Measurements from ENCODE around the gene NELL1. TPM values are rescaled to one million over a fixed set of nuclear protein-coding genes. Genes with fewer than 3 reads are reported as not detected.

Gene NELL1
- total RNA-seq, 2 experiments from 2014 or later = not detected

- Mint-ChIP-seq H3K27ac (no peak overlapping the region), H3K4me3 (no peak overlapping the region), H3K27me3 (no peaks in the 10 kb centered on the region), H3K9me3 (peaks cover 3% of the 10 kb centered on the region), H3K36me3 (ENCODE audit: low read depth) (no peaks in the 10 kb centered on the region), H3K4me1 (ENCODE audit: low read depth) (no peaks in the 10 kb centered on the region)
- no peak for DNase-seq
- TF ChIP-seq CTCF (IDR thresholded peaks at IDR 0.05) = no peak
- ChIA-PET CTCF (no interaction called here), POLR2A (no interaction called here)
- ATAC-seq = no peak
- intact Hi-C loops (cut with micrococcal nuclease) = no loop called here
These were observed 257.6 kb downstream of the NELL1 start for GRCh38 chr11:20926799-20927540.

- DNase-seq = no peak
- no peak overlapping the region for H3K27ac Mint-ChIP-seq
- intact Hi-C loops (cut with micrococcal nuclease) = no loop called here
- H3K4me1 Mint-ChIP-seq (ENCODE audit: low read depth) = no peaks in the 10 kb centered on the region
- no peak for ATAC-seq
- H3K36me3 Mint-ChIP-seq (ENCODE audit: low read depth) = no peaks in the 10 kb centered on the region
- ChIA-PET POLR2A (no interaction called here), CTCF (no interaction called here)
- no peak overlapping the region for H3K4me3 Mint-ChIP-seq
- no peaks in the 10 kb centered on the region for H3K27me3 Mint-ChIP-seq
- no peak for TF ChIP-seq CTCF (IDR thresholded peaks at IDR 0.05)
- no peaks in the 10 kb centered on the region for H3K9me3 Mint-ChIP-seq
These were observed 261.6 kb downstream of the NELL1 start for GRCh38 chr11:20931029-20931428.

DNA sequence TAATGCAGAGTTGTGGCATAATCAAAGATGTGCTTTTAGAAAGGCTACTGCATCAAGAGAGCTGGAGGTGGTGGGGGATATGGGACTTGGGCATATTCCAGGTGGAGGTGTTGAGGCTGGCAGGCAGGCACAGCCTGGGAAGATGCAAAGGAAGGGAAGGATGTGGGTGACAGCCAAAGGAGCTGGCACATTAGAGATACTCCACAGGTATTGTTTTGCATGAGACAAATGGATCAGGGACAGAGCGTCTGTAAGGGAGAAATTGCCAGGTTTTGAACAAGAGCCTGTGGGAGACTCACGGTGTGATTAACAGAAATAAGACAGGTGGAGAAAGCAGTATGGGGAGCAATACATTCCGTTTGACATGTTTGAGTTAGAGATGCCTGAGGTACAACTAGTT, 263.7 kb downstream of the NELL1 start:
- ChIA-PET CTCF (no interaction called here), POLR2A (no interaction called here)
- no peaks in the 10 kb centered on the region for H3K36me3 Mint-ChIP-seq (ENCODE audit: low read depth)
- H3K27ac Mint-ChIP-seq = no peak overlapping the region
- ATAC-seq (no peak), DNase-seq (no peak)
- no peaks in the 10 kb centered on the region for H3K27me3 Mint-ChIP-seq
- H3K4me3 Mint-ChIP-seq = no peak overlapping the region
- intact Hi-C loops (cut with micrococcal nuclease) = no loop called here
- H3K4me1 Mint-ChIP-seq (ENCODE audit: low read depth) = no peaks in the 10 kb centered on the region
- no peaks in the 10 kb centered on the region for H3K9me3 Mint-ChIP-seq
- TF ChIP-seq CTCF (IDR thresholded peaks at IDR 0.05) = no peak

GRCh38 chr11:20933958-20934357, 264.6 kb downstream of the NELL1 start:
- intact Hi-C loops (cut with micrococcal nuclease) = no loop called here
- POLR2A ChIA-PET = no interaction called here
- no peak for TF ChIP-seq CTCF (IDR thresholded peaks at IDR 0.05)
- Mint-ChIP-seq H3K36me3 (ENCODE audit: low read depth) (no peaks in the 10 kb centered on the region), H3K27ac (no peak overlapping the region), H3K4me3 (no peak overlapping the region), H3K9me3 (no peaks in the 10 kb centered on the region), H3K4me1 (ENCODE audit: low read depth) (no peaks in the 10 kb centered on the region), H3K27me3 (no peaks in the 10 kb centered on the region)
- no peak for ATAC-seq
- CTCF ChIA-PET = no interaction called here
- no peak for DNase-seq

DNA sequence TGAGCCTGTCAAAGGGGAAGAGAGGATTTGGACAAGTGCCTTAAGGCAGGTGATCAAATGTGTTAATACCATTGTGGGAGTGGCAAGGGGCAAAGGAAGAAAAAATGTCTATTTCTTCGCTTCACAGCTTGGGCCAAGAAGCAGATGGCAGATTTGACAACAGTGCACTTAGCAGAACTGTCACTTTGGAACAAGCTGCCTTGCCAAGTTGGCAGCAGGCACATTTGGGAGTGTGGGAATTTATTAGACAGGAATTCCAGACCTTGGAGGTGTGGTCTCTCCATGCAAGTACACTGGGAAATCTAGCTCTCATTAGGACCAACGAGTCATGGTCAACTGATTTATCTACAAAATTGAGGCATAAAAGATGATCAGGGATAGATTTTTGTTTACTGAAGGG, 265.1 kb downstream of the NELL1 start:
- no peaks in the 10 kb centered on the region for H3K27me3 Mint-ChIP-seq
- POLR2A ChIA-PET = no interaction called here
- ATAC-seq = no peak

More for the DNA sequence above, 265.1 kb downstream of the NELL1 start:
- no peaks in the 10 kb centered on the region for H3K9me3 Mint-ChIP-seq
- no peak for TF ChIP-seq CTCF (IDR thresholded peaks at IDR 0.05)
- H3K4me3 Mint-ChIP-seq = no peak overlapping the region
- no peaks in the 10 kb centered on the region for H3K36me3 Mint-ChIP-seq (ENCODE audit: low read depth)
- intact Hi-C loops (cut with micrococcal nuclease) = no loop called here
- H3K4me1 Mint-ChIP-seq (ENCODE audit: low read depth) = no peaks in the 10 kb centered on the region
- no peak overlapping the region for H3K27ac Mint-ChIP-seq
- CTCF ChIA-PET = no interaction called here
- no peak for DNase-seq
